Globus pallidus (tissue), 1 donor: ENCODE measurements around the gene RGS7.
"Not testable (repeated sequence)": the region's sequence is repeated elsewhere in the genome, so short reads cannot be mapped to it uniquely, and the experiment has no call there.

ENCODE experiments used
- DNase-seq: peaks from one replicate; pipeline ENCODE4 v3.0.0-alpha.2; 2015; ENCODE audit warnings: low spot score

Gene RGS7

GRCh38 chr1:240772131-240772530 is 584.9 kb downstream of the RGS7 start:
- DNase-seq, result no peak

- DNase-seq, result no peak
These were observed 585.6 kb downstream of the RGS7 start for GRCh38 chr1:240771450-240771849.

GRCh38 chr1:240768979-240769378 is 588.0 kb downstream of the RGS7 start:
- DNase-seq, result no peak

GRCh38 chr1:240766831-240767230 is 590.2 kb downstream of the RGS7 start:
- no peak for DNase-seq

GRCh38 chr1:240765732-240766363 is 591.2 kb downstream of the RGS7 start:
- no peak for DNase-seq

GRCh38 chr1:240763771-240764170 is 593.2 kb downstream of the RGS7 start:
- DNase-seq, result no peak

- not testable (repeated sequence) for DNase-seq
These were observed 593.9 kb downstream of the RGS7 start for GRCh38 chr1:240763095-240763494.

- DNase-seq, result not testable (repeated sequence)
These were observed 594.5 kb downstream of the RGS7 start for GRCh38 chr1:240762471-240762987.

- not testable (repeated sequence) for DNase-seq
These were observed 598.2 kb downstream of the RGS7 start for GRCh38 chr1:240758777-240759176.

GRCh38 chr1:240758296-240758695 is 598.7 kb downstream of the RGS7 start:
- DNase-seq, result no peak

- DNase-seq, result no peak
These were observed 609.1 kb downstream of the RGS7 start for GRCh38 chr1:240747907-240748306.

- DNase-seq, result no peak
These were observed 613.3 kb downstream of the RGS7 start for GRCh38 chr1:240743705-240744104.

- no peak for DNase-seq
These were observed 617.3 kb downstream of the RGS7 start for GRCh38 chr1:240739754-240740153.

- no peak for DNase-seq
These were observed 617.9 kb downstream of the RGS7 start for GRCh38 chr1:240739139-240739538.

- no peak for DNase-seq
These were observed 619.2 kb downstream of the RGS7 start for GRCh38 chr1:240737766-240738265.

GRCh38 chr1:240737298-240737697 is 619.7 kb downstream of the RGS7 start:
- DNase-seq, result no peak

- DNase-seq, result not testable (repeated sequence)
These were observed 622.3 kb downstream of the RGS7 start for GRCh38 chr1:240734705-240735104.

GRCh38 chr1:240734001-240734400 is 623.0 kb downstream of the RGS7 start:
- no peak for DNase-seq

GRCh38 chr1:240732390-240732789 is 624.6 kb downstream of the RGS7 start:
- DNase-seq, result peak; percentile 31
